GM12878 (cell line): Measurements from ENCODE around the gene DLG1. TPM values are rescaled to one million over a fixed set of nuclear protein-coding genes. Genes with fewer than 3 reads are reported as not detected.
A peak's percentile ranks its signal among the peaks of the same experiment; 100 is the strongest.

Experiments used
- ATAC-seq: fragments of 200-7000 bp; cut with Tn5 transposase; 3 replicates; pipeline ENCODE4 v1.9.1; 2020; ENCODE audit warnings: mild to moderate bottlenecking, moderate library complexity
- BruUV-seq: library from RNA; stranded (reverse); fragments of 400-500 nt; replicated peaks from 2 replicates; lab custom pipeline; 2021; lab: Mats Ljungman, UMichigan
- CTCF ChIA-PET: fragments of 300-600 bp; sonication (Branson Sonifier 250); formaldehyde crosslinking; extraction: SDS; loops from one replicate; lab custom pipeline; 2021; ENCODE audit warnings: inconsistent platforms; lab: Yijun Ruan, JAX
- POLR2A ChIA-PET: fragments of 350-600 bp; formaldehyde crosslinking; extraction: SDS; loops from one replicate; lab custom pipeline; 2021; ENCODE audit warnings: inconsistent platforms; lab: Charles Lee
- RAD21 ChIA-PET: fragments of 300-600 bp; sonication (Branson Sonifier 250); formaldehyde crosslinking; loops from one replicate; lab custom pipeline; 2023; ENCODE audit warnings: antibody characterized with exemption; ENCODE audit not compliant: unreplicated experiment; lab: Charles Lee
- SMC1A ChIA-PET: fragments of 300-600 bp; sonication (Branson Sonifier 250); formaldehyde crosslinking; loops from one replicate; lab custom pipeline; 2023; ENCODE audit not compliant: unreplicated experiment, uncharacterized antibody; lab: Charles Lee
- DNase-seq: peaks from one replicate; pipeline ENCODE4 v3.0.0-alpha.2; 2011; ENCODE audit warnings: low read depth, low spot score
- FAIRE-seq: peaks from 3 replicates; lab custom pipeline; 2011; peaks lifted over from hg19 to GRCh38; lab: Jason Lieb, UNC
- H2AFZ ChIP-seq: 2 replicates; pipeline ENCODE4 v1.6.0; 2011; ENCODE audit warnings: low read depth, low read length, control low read depth; ENCODE audit not compliant: control insufficient read depth
- H3K27ac ChIP-seq: 2 replicates; pipeline ENCODE4 v1.5.1; 2011; ENCODE audit warnings: control low read depth; ENCODE audit not compliant: control insufficient read depth, insufficient read depth
- H3K27me3 ChIP-seq, 2 experiments: replicated peaks in 1 of 2; 2 replicates each; pipeline versions ENCODE4 v1.6.0 to v1.6.1; 2011; ENCODE audit warnings: low read length in 1 of 2; ENCODE audit not compliant: control insufficient read depth in 2 of 2, insufficient read depth in 2 of 2
- H3K36me3 ChIP-seq, 2 experiments: 2 replicates each; pipeline ENCODE4 v1.5.1; 2011; ENCODE audit warnings: low read length in 1 of 2; ENCODE audit not compliant: control insufficient read depth in 2 of 2, insufficient read depth in 2 of 2
- H3K4me1 ChIP-seq: 2 replicates; pipeline ENCODE4 v1.6.1; 2011; ENCODE audit warnings: mild to moderate bottlenecking, low read length, moderate library complexity, mixed read lengths; ENCODE audit not compliant: control insufficient read depth, insufficient read depth
- H3K4me2 ChIP-seq: 2 replicates; pipeline ENCODE4 v1.6.0; 2011; ENCODE audit warnings: control low read depth; ENCODE audit not compliant: control insufficient read depth, insufficient read depth
- H3K4me3 ChIP-seq: fragments of 200-600 bp; sonication (generic); 2 replicates; pipeline ENCODE4 v1.5.1; 2016
- H3K79me2 ChIP-seq: 2 replicates; pipeline ENCODE4 v1.6.0; 2011; ENCODE audit warnings: low read length; ENCODE audit not compliant: control insufficient read depth, insufficient read depth
- H3K9ac ChIP-seq: 2 replicates; pipeline ENCODE4 v1.8.0; 2011; ENCODE audit warnings: low read length, control low read depth, mixed read lengths; ENCODE audit not compliant: control insufficient read depth, insufficient read depth
- H3K9me3 ChIP-seq: replicated peaks from 3 replicates; pipeline ENCODE4 v1.5.1; 2011; ENCODE audit warnings: mild to moderate bottlenecking, low read length; ENCODE audit not compliant: control insufficient read depth, insufficient read depth
- H4K20me1 ChIP-seq: 2 replicates; pipeline ENCODE4 v1.6.0; 2011; ENCODE audit not compliant: control insufficient read depth, insufficient read depth
- BCLAF1 ChIP-seq: fragments of 450-650 bp; IDR thresholded peaks from 2 replicates; pipeline ENCODE4 v1.6.1; 2017; ENCODE audit warnings: antibody characterized with exemption, mild to moderate bottlenecking, moderate library complexity
- CHD2 ChIP-seq: IDR thresholded peaks from 2 replicates; pipeline ENCODE4 v1.6.1; 2011; ENCODE audit warnings: low read depth, low read length, improper control_type of control experiment, borderline replicate concordance
- EZH2 ChIP-seq: IDR thresholded peaks from 2 replicates; pipeline ENCODE4 v1.6.1; 2012; ENCODE audit warnings: low read depth, mild to moderate bottlenecking, control low read depth, inconsistent platforms, low read length, borderline replicate concordance; ENCODE audit not compliant: control insufficient read depth
- KLF5 ChIP-seq: fragments of 450-650 bp; IDR thresholded peaks from 2 replicates; pipeline ENCODE4 v1.6.1; 2014; ENCODE audit warnings: mild to moderate bottlenecking; ENCODE audit not compliant: partially characterized antibody
- MTA3 ChIP-seq: IDR thresholded peaks from 2 replicates; pipeline ENCODE4 v1.6.1; 2012; ENCODE audit warnings: low read length, inconsistent platforms, borderline replicate concordance
- PML ChIP-seq: IDR thresholded peaks from 2 replicates; pipeline ENCODE4 v1.6.1; 2012; ENCODE audit warnings: low read length, inconsistent platforms
- POLR2AphosphoS5 ChIP-seq: IDR thresholded peaks from 2 replicates; pipeline ENCODE4 v1.6.1; 2011; ENCODE audit warnings: mild to moderate bottlenecking, low read length, inconsistent platforms
- SP1 ChIP-seq: IDR thresholded peaks from one replicate; pipeline ENCODE4 v1.6.1; 2011; ENCODE audit warnings: low read depth, low read length
- SUPT20H ChIP-seq: IDR thresholded peaks from 2 replicates; pipeline ENCODE4 v1.6.1; 2011; ENCODE audit warnings: low read depth, mild to moderate bottlenecking, low read length, moderate library complexity, borderline replicate concordance; ENCODE audit not compliant: control insufficient read depth
- ZBTB33 ChIP-seq: fragments of 450-650 bp; IDR thresholded peaks from 2 replicates; pipeline ENCODE4 v1.6.1; 2017; ENCODE audit warnings: mild to moderate bottlenecking
- ZNF592 ChIP-seq: fragments of 450-650 bp; IDR thresholded peaks from 2 replicates; pipeline ENCODE4 v1.6.1; 2017; ENCODE audit warnings: mild to moderate bottlenecking, moderate library complexity
- WGBS: methylation state at CpG from one replicate; pipeline ENCODE4 v1.1.6; 2016; ENCODE audit warnings: low lambda C conversion rate; ENCODE audit not compliant: insufficient replicate concordance, insufficient coverage; ENCODE audit errors: missing lambda C conversion rate; 5-methylcytosine and 5-hydroxymethylcytosine counted together
- in situ Hi-C: fragments of 300-500 bp; cut with MboI; formaldehyde crosslinking; loops from 9 replicates; pipeline ENCODE4 v1.14.3; 2018; ENCODE audit warnings: mixed read lengths
- intact Hi-C: fragments of 100-400 bp; cut with micrococcal nuclease; formaldehyde crosslinking; loops from one replicate; pipeline ENCODE4 v1.14.2; 2022; ENCODE audit not compliant: unreplicated experiment
- polyA plus RNA-seq, 11 experiments: library from polyadenylated mRNA; depleted of rRNA in 4 of 11; unstranded in 6 of 11; stranded (reverse) in 5 of 11; fragments of >200 nt; fragmentation: Nextera tagmentation in 4 of 11; fragmentation: Illumina TruSeq in 1 of 11; extraction: Ambion mirVana in 4 of 11; extraction: Trizol in 1 of 11; gene quantifications; 1 replicate in 1 of 11; 2 replicates in 10 of 11; pipeline versions ENCODE4 v1.2.1 to v1.2.3, GENCODE V29; 2011 to 2016; ENCODE audit warnings: inconsistent platforms in 2 of 11, missing spikeins in 2 of 11, low read depth in 1 of 11
- total RNA-seq, 4 experiments: library from RNA; depleted of rRNA in 3 of 4; stranded (reverse); fragments of >200 nt in 3 of 4; fragmentation: Illumina TruSeq in 1 of 4; extraction: Trizol in 1 of 4; gene quantifications; 2 replicates each; pipeline versions ENCODE4 v1.2.1 to v1.2.3, GENCODE V29; 2013 to 2021

The DLG1 gene
- total and polyA plus RNA-seq, 10 of the 15 experiments (the other 5 are each of a cell fraction or from before 2014, with no cell fraction given): 9.2 to 63.1 (median 40.1) TPM

GRCh38 chr3:197261164-197261509, 37.3 kb downstream of the DLG1 start:
- no peaks in the 10 kb centered on the region; the same call in 1 of the 2 replicates for H4K20me1 ChIP-seq
- no peak for TF ChIP-seq SUPT20H
- TF ChIP-seq POLR2AphosphoS5: no peak
- TF ChIP-seq SP1: no peak
- TF ChIP-seq CHD2: no peak
- TF ChIP-seq PML: no peak
- no peak for TF ChIP-seq EZH2
- no peak for TF ChIP-seq ZBTB33
- no peak for TF ChIP-seq MTA3
- no peak for TF ChIP-seq BCLAF1
- TF ChIP-seq ZNF592: no peak
- TF ChIP-seq KLF5: no peak
- TF ChIP-seq, all 136 proteins: peak for 0
- ChIA-PET POLR2A (interaction anchor here (0.6 kb wide), 1 partner anchor 1040 kb away, joined by 3 read pairs; no protein-coding TSS in a partner anchor), CTCF (interaction anchor here (0.6 to 2.4 kb wide), 4 partner anchors 16 to 240 kb away, joined by 3 to 13 read pairs (median 5); no protein-coding TSS in a partner anchor), SMC1A (interaction anchor here (0.9 to 2.2 kb wide), 5 partner anchors 9 to 241 kb away, joined by 3 to 11 read pairs (median 6); no protein-coding TSS in a partner anchor), RAD21 (interaction anchor here (1.7 kb wide), 1 partner anchor 193 kb away, joined by 5 read pairs; no protein-coding TSS in a partner anchor)
- Histone ChIP-seq H3K4me1 (no peaks in the 10 kb centered on the region), H3K27ac (no peak overlapping the region), H3K9ac (no peak overlapping the region), H3K79me2 (peaks cover 19% of the 10 kb centered on the region), H3K27me3 (no peaks in the 10 kb centered on the region), H2AFZ (no peak overlapping the region), H3K4me3 (no peak overlapping the region), H3K4me2 (no peak overlapping the region), H3K9me3 (no peaks in the 10 kb centered on the region), H3K36me3 (no peaks in the 10 kb centered on the region; a peak in 2 of 4 replicates)
- peak; percentile 41; the same call in 1 of the 3 replicates for ATAC-seq
- 100% methylated on average over 1 of the region's 1 CpG for WGBS
- BruUV-seq: no TSS peak
- intact Hi-C loops (no loop called here), in situ Hi-C loops (loop anchor here (5.0 kb wide), 1 partner anchor 191 kb away; no protein-coding TSS in a partner anchor)
- DNase-seq: no peak
- no peak for FAIRE-seq
